WTC11 (cell line): ENCODE results near the gene IL10RA.

Experiments used
- CREB1 ChIP-seq: sonication (generic); formaldehyde crosslinking; IDR thresholded peaks from 2 replicates; pipeline ENCODE4 v1.8.0; 2023; ENCODE audit warnings: mild to moderate bottlenecking, missing genetic modification reagents
- ESRRA ChIP-seq: sonication (generic); formaldehyde crosslinking; IDR thresholded peaks from 2 replicates; pipeline ENCODE4 v1.8.1; 2022; ENCODE audit warnings: mild to moderate bottlenecking, missing genetic modification reagents, borderline replicate concordance
- ETV6 ChIP-seq: sonication (generic); formaldehyde crosslinking; IDR thresholded peaks from 2 replicates; pipeline ENCODE4 v1.8.1; 2022; ENCODE audit warnings: mild to moderate bottlenecking, missing genetic modification reagents
- TP53 ChIP-seq: sonication (generic); formaldehyde crosslinking; IDR thresholded peaks from 2 replicates; pipeline ENCODE4 v1.8.1; 2023; ENCODE audit warnings: mild to moderate bottlenecking, missing genetic modification reagents
- TF ChIP-seq, protein P1 (sequence below): fragments of 200-600 bp; IDR thresholded peaks from 2 replicates; pipeline ENCODE4 v1.8.0; 2022; ENCODE audit warnings: antibody characterized with exemption
- TF ChIP-seq, protein P2 (sequence below): fragments of 250-450 bp; sonication (Bioruptor Pico); IDR thresholded peaks from 2 replicates; pipeline ENCODE4 v1.9.0; 2021; ENCODE audit warnings: mild to moderate bottlenecking, borderline replicate concordance
- TF ChIP-seq, protein P3 (sequence below): sonication (generic); formaldehyde crosslinking; IDR thresholded peaks from 2 replicates; pipeline ENCODE4 v1.8.0; 2022; ENCODE audit warnings: mild to moderate bottlenecking, missing genetic modification reagents
- TF ChIP-seq, protein P4 (sequence below): sonication (generic); formaldehyde crosslinking; IDR thresholded peaks from 2 replicates; pipeline ENCODE4 v1.8.1; 2022; ENCODE audit warnings: low read depth, missing genetic modification reagents, borderline replicate concordance
- TF ChIP-seq, protein P5 (sequence below): sonication (generic); formaldehyde crosslinking; conservative IDR thresholded peaks from 2 replicates; pipeline ENCODE4 v1.8.1; 2022; ENCODE audit warnings: mild to moderate bottlenecking, missing genetic modification reagents
- TF ChIP-seq, protein P6 (sequence below): fragments of 250-450 bp; sonication (Bioruptor Pico); IDR thresholded peaks from 2 replicates; pipeline ENCODE4 v1.9.0; 2021; ENCODE audit warnings: mild to moderate bottlenecking
- TF ChIP-seq, protein P7 (sequence below): fragments of 250-450 bp; sonication (Bioruptor Pico); IDR thresholded peaks from 2 replicates; pipeline ENCODE4 v1.8.0; 2021; ENCODE audit warnings: mild to moderate bottlenecking

DNA sequence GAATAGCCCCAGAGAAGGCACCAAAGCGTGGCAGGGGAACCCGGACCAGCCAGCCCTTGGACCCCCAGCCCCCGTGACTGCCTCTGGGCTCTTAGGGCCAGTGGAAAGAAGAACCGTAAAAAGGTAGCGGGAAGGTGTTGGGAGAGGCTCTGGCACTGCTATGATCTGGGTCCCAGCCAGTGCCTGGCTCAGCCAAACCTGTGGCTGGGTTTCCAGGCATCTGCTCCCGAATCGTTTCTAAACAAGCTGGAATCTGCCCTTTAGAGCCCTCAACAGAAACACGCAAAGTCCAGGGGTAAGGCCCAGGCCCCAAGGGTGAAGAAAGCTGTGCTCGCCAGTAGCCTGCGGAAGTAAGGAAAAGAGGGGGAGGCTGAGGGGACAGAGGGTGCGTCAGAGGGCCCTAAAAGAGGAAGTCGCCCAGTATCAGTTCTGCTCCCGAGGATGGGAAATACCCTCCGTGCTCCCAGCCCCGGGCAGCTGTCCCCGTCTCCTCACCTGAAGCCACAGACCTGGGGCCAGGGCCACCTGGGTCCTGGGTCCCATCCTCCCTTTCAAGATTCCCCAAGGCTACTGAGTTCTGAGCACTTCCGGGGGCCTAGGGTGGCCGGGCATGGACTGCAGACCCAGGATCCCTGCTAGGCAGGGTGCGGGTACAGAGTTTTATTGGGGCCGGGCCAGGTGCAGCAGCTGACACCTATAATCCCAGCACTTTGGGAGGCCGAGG is 24.7 kb downstream of the IL10RA start:
- TF ChIP-seq, protein P1, sequence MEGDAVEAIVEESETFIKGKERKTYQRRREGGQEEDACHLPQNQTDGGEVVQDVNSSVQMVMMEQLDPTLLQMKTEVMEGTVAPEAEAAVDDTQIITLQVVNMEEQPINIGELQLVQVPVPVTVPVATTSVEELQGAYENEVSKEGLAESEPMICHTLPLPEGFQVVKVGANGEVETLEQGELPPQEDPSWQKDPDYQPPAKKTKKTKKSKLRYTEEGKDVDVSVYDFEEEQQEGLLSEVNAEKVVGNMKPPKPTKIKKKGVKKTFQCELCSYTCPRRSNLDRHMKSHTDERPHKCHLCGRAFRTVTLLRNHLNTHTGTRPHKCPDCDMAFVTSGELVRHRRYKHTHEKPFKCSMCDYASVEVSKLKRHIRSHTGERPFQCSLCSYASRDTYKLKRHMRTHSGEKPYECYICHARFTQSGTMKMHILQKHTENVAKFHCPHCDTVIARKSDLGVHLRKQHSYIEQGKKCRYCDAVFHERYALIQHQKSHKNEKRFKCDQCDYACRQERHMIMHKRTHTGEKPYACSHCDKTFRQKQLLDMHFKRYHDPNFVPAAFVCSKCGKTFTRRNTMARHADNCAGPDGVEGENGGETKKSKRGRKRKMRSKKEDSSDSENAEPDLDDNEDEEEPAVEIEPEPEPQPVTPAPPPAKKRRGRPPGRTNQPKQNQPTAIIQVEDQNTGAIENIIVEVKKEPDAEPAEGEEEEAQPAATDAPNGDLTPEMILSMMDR: no peak
- no peak for TF ChIP-seq ESRRA (CRISPR knock-in tag)
- TF ChIP-seq, protein P2, sequence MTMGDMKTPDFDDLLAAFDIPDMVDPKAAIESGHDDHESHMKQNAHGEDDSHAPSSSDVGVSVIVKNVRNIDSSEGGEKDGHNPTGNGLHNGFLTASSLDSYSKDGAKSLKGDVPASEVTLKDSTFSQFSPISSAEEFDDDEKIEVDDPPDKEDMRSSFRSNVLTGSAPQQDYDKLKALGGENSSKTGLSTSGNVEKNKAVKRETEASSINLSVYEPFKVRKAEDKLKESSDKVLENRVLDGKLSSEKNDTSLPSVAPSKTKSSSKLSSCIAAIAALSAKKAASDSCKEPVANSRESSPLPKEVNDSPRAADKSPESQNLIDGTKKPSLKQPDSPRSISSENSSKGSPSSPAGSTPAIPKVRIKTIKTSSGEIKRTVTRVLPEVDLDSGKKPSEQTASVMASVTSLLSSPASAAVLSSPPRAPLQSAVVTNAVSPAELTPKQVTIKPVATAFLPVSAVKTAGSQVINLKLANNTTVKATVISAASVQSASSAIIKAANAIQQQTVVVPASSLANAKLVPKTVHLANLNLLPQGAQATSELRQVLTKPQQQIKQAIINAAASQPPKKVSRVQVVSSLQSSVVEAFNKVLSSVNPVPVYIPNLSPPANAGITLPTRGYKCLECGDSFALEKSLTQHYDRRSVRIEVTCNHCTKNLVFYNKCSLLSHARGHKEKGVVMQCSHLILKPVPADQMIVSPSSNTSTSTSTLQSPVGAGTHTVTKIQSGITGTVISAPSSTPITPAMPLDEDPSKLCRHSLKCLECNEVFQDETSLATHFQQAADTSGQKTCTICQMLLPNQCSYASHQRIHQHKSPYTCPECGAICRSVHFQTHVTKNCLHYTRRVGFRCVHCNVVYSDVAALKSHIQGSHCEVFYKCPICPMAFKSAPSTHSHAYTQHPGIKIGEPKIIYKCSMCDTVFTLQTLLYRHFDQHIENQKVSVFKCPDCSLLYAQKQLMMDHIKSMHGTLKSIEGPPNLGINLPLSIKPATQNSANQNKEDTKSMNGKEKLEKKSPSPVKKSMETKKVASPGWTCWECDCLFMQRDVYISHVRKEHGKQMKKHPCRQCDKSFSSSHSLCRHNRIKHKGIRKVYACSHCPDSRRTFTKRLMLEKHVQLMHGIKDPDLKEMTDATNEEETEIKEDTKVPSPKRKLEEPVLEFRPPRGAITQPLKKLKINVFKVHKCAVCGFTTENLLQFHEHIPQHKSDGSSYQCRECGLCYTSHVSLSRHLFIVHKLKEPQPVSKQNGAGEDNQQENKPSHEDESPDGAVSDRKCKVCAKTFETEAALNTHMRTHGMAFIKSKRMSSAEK (CRISPR knock-in tag): no peak
- TF ChIP-seq, protein P3, sequence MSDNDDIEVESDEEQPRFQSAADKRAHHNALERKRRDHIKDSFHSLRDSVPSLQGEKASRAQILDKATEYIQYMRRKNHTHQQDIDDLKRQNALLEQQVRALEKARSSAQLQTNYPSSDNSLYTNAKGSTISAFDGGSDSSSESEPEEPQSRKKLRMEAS (CRISPR knock-in tag): no peak
- TF ChIP-seq ETV6: no peak
- TF ChIP-seq, protein P4, sequence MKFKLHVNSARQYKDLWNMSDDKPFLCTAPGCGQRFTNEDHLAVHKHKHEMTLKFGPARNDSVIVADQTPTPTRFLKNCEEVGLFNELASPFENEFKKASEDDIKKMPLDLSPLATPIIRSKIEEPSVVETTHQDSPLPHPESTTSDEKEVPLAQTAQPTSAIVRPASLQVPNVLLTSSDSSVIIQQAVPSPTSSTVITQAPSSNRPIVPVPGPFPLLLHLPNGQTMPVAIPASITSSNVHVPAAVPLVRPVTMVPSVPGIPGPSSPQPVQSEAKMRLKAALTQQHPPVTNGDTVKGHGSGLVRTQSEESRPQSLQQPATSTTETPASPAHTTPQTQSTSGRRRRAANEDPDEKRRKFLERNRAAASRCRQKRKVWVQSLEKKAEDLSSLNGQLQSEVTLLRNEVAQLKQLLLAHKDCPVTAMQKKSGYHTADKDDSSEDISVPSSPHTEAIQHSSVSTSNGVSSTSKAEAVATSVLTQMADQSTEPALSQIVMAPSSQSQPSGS (CRISPR knock-in tag): no peak
- TF ChIP-seq, protein P5, sequence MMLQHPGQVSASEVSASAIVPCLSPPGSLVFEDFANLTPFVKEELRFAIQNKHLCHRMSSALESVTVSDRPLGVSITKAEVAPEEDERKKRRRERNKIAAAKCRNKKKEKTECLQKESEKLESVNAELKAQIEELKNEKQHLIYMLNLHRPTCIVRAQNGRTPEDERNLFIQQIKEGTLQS (CRISPR knock-in tag): no peak
- no peak for TF ChIP-seq CREB1 (CRISPR knock-in tag)
- TF ChIP-seq, protein P6, sequence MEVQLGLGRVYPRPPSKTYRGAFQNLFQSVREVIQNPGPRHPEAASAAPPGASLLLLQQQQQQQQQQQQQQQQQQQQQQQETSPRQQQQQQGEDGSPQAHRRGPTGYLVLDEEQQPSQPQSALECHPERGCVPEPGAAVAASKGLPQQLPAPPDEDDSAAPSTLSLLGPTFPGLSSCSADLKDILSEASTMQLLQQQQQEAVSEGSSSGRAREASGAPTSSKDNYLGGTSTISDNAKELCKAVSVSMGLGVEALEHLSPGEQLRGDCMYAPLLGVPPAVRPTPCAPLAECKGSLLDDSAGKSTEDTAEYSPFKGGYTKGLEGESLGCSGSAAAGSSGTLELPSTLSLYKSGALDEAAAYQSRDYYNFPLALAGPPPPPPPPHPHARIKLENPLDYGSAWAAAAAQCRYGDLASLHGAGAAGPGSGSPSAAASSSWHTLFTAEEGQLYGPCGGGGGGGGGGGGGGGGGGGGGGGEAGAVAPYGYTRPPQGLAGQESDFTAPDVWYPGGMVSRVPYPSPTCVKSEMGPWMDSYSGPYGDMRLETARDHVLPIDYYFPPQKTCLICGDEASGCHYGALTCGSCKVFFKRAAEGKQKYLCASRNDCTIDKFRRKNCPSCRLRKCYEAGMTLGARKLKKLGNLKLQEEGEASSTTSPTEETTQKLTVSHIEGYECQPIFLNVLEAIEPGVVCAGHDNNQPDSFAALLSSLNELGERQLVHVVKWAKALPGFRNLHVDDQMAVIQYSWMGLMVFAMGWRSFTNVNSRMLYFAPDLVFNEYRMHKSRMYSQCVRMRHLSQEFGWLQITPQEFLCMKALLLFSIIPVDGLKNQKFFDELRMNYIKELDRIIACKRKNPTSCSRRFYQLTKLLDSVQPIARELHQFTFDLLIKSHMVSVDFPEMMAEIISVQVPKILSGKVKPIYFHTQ (CRISPR knock-in tag): no peak
- TF ChIP-seq, protein P7, sequence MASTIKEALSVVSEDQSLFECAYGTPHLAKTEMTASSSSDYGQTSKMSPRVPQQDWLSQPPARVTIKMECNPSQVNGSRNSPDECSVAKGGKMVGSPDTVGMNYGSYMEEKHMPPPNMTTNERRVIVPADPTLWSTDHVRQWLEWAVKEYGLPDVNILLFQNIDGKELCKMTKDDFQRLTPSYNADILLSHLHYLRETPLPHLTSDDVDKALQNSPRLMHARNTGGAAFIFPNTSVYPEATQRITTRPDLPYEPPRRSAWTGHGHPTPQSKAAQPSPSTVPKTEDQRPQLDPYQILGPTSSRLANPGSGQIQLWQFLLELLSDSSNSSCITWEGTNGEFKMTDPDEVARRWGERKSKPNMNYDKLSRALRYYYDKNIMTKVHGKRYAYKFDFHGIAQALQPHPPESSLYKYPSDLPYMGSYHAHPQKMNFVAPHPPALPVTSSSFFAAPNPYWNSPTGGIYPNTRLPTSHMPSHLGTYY: no peak
- no peak for TF ChIP-seq TP53
